T-cell (primary cell): ENCODE measurements around the gene SYT14. TPM values are rescaled to one million over a fixed set of nuclear protein-coding genes. Genes with fewer than 3 reads are reported as not detected.

ENCODE experiments used
- ATAC-seq, 4 experiments: fragments of 200-7000 bp in 3 of 4; fragments of 150-1000 bp in 1 of 4; cut with Tn5 transposase; replicated peaks in 1 of 4; 1 replicate in 3 of 4; 2 replicates in 1 of 4; pipeline ENCODE4 v1.10.0; 2021; ENCODE audit warnings: moderate library complexity in 3 of 4, mild to moderate bottlenecking in 2 of 4, moderate number of reproducible peaks in 1 of 4
- CTCF ChIA-PET, 2 donors: fragments of 300-600 bp; sonication (Branson Sonifier 250); formaldehyde crosslinking; loops; one replicate each; lab custom pipeline; 2022; ENCODE audit warnings: antibody characterized with exemption in 2 of 2; lab: Charles Lee
- POLR2A ChIA-PET, 2 donors: fragments of 300-600 bp; sonication (Branson Sonifier 250); formaldehyde crosslinking; loops; one replicate each; lab custom pipeline; 2022; ENCODE audit warnings: antibody characterized with exemption in 2 of 2; lab: Charles Lee
- DNase-seq, 35 experiments: peaks; one replicate each; pipeline versions ENCODE4 v3.0.0 to v3.0.0-alpha.2; 2013 to 2023
- H3K27ac ChIP-seq: one replicate; pipeline ENCODE4 v1.5.1; 2013; ENCODE audit warnings: low read length
- H3K27me3 ChIP-seq, 2 experiments: replicated peaks in 1 of 2; 1 replicate in 1 of 2; 2 replicates in 1 of 2; pipeline versions ENCODE4 v1.6.1 to v1.7.0; 2013; ENCODE audit warnings: low read length in 1 of 2, mixed read lengths in 1 of 2; ENCODE audit not compliant: control insufficient read depth in 2 of 2, insufficient read depth in 2 of 2; ENCODE audit errors: extremely low read depth in 1 of 2
- H3K36me3 ChIP-seq, 2 donors: 1 replicate in 1 of 2; 2 replicates in 1 of 2; pipeline versions ENCODE4 v1.6.1 to v1.7.0; 2013; ENCODE audit warnings: low read length in 1 of 2; ENCODE audit not compliant: control insufficient read depth in 2 of 2, insufficient read depth in 1 of 2; ENCODE audit errors: extremely low read depth in 1 of 2
- H3K4me1 ChIP-seq, 2 experiments: 1 replicate in 1 of 2; 2 replicates in 1 of 2; pipeline versions ENCODE4 v1.6.1 to v1.7.0; 2013; ENCODE audit warnings: low read length in 2 of 2, mixed read lengths in 1 of 2; ENCODE audit not compliant: insufficient read depth in 2 of 2, control insufficient read depth in 1 of 2; ENCODE audit errors: extremely low read depth in 1 of 2
- H3K4me3 ChIP-seq, 2 donors: 1 replicate in 1 of 2; 2 replicates in 1 of 2; pipeline versions ENCODE4 v1.5.1 to v1.7.0; 2013; ENCODE audit warnings: mild to moderate bottlenecking in 2 of 2, low read length in 1 of 2, moderate library complexity in 1 of 2; ENCODE audit not compliant: control insufficient read depth in 1 of 2; ENCODE audit errors: extremely low read depth in 1 of 2
- H3K9me3 ChIP-seq: 2 replicates; pipeline ENCODE4 v1.7.0; 2013
- H3K27ac Mint-ChIP-seq, 2 donors: one replicate each; pipeline ENCODE4 v1.8.0; 2020 to 2021; ENCODE audit warnings: mild to moderate bottlenecking in 2 of 2, mixed read lengths in 2 of 2
- H3K27me3 Mint-ChIP-seq, 2 donors: one replicate each; pipeline ENCODE4 v1.8.0; 2021 to 2022; ENCODE audit warnings: mixed read lengths in 2 of 2
- H3K36me3 Mint-ChIP-seq: one replicate; pipeline ENCODE4 v1.8.0; 2021; ENCODE audit warnings: mixed read lengths
- H3K4me1 Mint-ChIP-seq, 3 donors: one replicate each; pipeline ENCODE4 v1.8.0; 2020 to 2022; ENCODE audit warnings: mixed read lengths in 3 of 3, mild to moderate bottlenecking in 1 of 3
- H3K4me3 Mint-ChIP-seq, 3 donors: one replicate each; pipeline ENCODE4 v1.8.0; 2020 to 2022; ENCODE audit warnings: mild to moderate bottlenecking in 3 of 3, mixed read lengths in 3 of 3, moderate library complexity in 3 of 3
- H3K9me3 Mint-ChIP-seq, 3 donors: one replicate each; pipeline ENCODE4 v1.8.0; 2020 to 2022; ENCODE audit warnings: mixed read lengths in 3 of 3
- WGBS: methylation state at CpG from one replicate; pipeline ENCODE4 v1.1.5; 2013; ENCODE audit warnings: missing lambda C conversion rate; ENCODE audit not compliant: insufficient coverage; 5-methylcytosine and 5-hydroxymethylcytosine counted together
- total RNA-seq, 35 experiments: library from RNA in 6 of 35; stranded (reverse) in 6 of 35; fragments of 120-200 nt in 1 of 35; gene quantifications; one replicate each; pipeline versions ENCODE4 v1.2.1 to v1.2.4 and lab custom pipeline; 2013 to 2026

The SYT14 gene
- total RNA-seq, 5 donors from 2014 or later (not counting 1 experiment from before 2014, with no cell fraction given) = not detected

GRCh38 chr1:210076620-210077019 is 138.6 kb downstream of the SYT14 start:
- Mint-ChIP-seq H3K9me3 (peaks cover 0 to 2% (median 0%) of the 10 kb centered on the region in 3 donors), H3K4me3 (no peak overlapping the region), H3K27ac (no peak overlapping the region), H3K4me1 (no peaks in the 10 kb centered on the region), H3K36me3 (no peaks in the 10 kb centered on the region), H3K27me3 (no peaks in the 10 kb centered on the region)
- no peaks in the 10 kb centered on the region for H3K36me3 ChIP-seq
- H3K9me3 ChIP-seq = no peaks in the 10 kb centered on the region
- H3K27me3 ChIP-seq = peaks cover 0 to 2% of the 10 kb centered on the region in 2 experiments
- DNase-seq (no peak), ATAC-seq (no peak)
- POLR2A ChIA-PET = no interaction called here
- H3K27ac ChIP-seq = no peak overlapping the region
- H3K4me1 ChIP-seq = no peaks in the 10 kb centered on the region
- CTCF ChIA-PET = no interaction called here
- no CpG with 5 or more reads among the region's 3 CpGs for WGBS
- no peak overlapping the region for H3K4me3 ChIP-seq

GRCh38 chr1:210081494-210081893 is 143.5 kb downstream of the SYT14 start:
- no peaks in the 10 kb centered on the region for H3K4me1 ChIP-seq
- no peak for DNase-seq
- H3K36me3 ChIP-seq = no peaks in the 10 kb centered on the region
- ATAC-seq = no peak
- Mint-ChIP-seq H3K36me3 (no peaks in the 10 kb centered on the region), H3K27me3 (no peaks in the 10 kb centered on the region), H3K27ac (no peak overlapping the region), H3K4me1 (no peaks in the 10 kb centered on the region), H3K9me3 (peaks cover 0 to under 1% (median 0%) of the 10 kb centered on the region in 3 donors), H3K4me3 (no peak overlapping the region)
- no peak overlapping the region for H3K27ac ChIP-seq
- H3K4me3 ChIP-seq = no peak overlapping the region
- H3K27me3 ChIP-seq = peaks cover 0 to 2% of the 10 kb centered on the region in 2 experiments
- CTCF ChIA-PET = no interaction called here
- POLR2A ChIA-PET = no interaction called here
- H3K9me3 ChIP-seq = no peaks in the 10 kb centered on the region

- Histone ChIP-seq H3K4me1 (no peaks in the 10 kb centered on the region), H3K36me3 (no peaks in the 10 kb centered on the region), H3K27ac (no peak overlapping the region), H3K27me3 (peaks cover 0 to 5% of the 10 kb centered on the region in 2 experiments), H3K9me3 (no peaks in the 10 kb centered on the region), H3K4me3 (no peak overlapping the region)
- ChIA-PET CTCF (no interaction called here), POLR2A (no interaction called here)
- Mint-ChIP-seq H3K4me1 (no peaks in the 10 kb centered on the region), H3K4me3 (no peak overlapping the region), H3K9me3 (peaks cover 0 to 5% (median 0%) of the 10 kb centered on the region in 3 donors), H3K27me3 (peaks cover 6 to 7% of the 10 kb centered on the region in 2 donors), H3K36me3 (no peaks in the 10 kb centered on the region), H3K27ac (no peak overlapping the region)
- DNase-seq = no peak
- WGBS = no CpG with 5 or more reads among the region's 1 CpG
- no peak for ATAC-seq
Measured at GRCh38 chr1:210085359-210085758, 147.3 kb downstream of the SYT14 start.

GRCh38 chr1:210087058-210087457 is 149.0 kb downstream of the SYT14 start:
- H3K27me3 Mint-ChIP-seq = peaks cover 6 to 10% of the 10 kb centered on the region in 2 donors
- H3K4me3 Mint-ChIP-seq = no peak overlapping the region
- no peak for ATAC-seq
- Histone ChIP-seq H3K27ac (no peak overlapping the region), H3K9me3 (no peaks in the 10 kb centered on the region), H3K27me3 (peaks cover 0 to 8% of the 10 kb centered on the region in 2 experiments), H3K4me3 (no peak overlapping the region), H3K36me3 (no peaks in the 10 kb centered on the region), H3K4me1 (no peaks in the 10 kb centered on the region)
- ChIA-PET CTCF (no interaction called here), POLR2A (no interaction called here)
- 83% methylated on average over 6 of the region's 6 CpGs for WGBS
- no peak overlapping the region for H3K27ac Mint-ChIP-seq
- no peaks in the 10 kb centered on the region for H3K36me3 Mint-ChIP-seq
- no peaks in the 10 kb centered on the region for H3K4me1 Mint-ChIP-seq
- peaks cover 0 to 5% (median 0%) of the 10 kb centered on the region in 3 donors for H3K9me3 Mint-ChIP-seq
- no peak for DNase-seq

GRCh38 chr1:210089855-210090254 is 151.8 kb downstream of the SYT14 start:
- Histone ChIP-seq H3K36me3 (no peaks in the 10 kb centered on the region), H3K27ac (no peak overlapping the region), H3K27me3 (peaks cover 0 to 8% of the 10 kb centered on the region in 2 experiments), H3K4me1 (no peaks in the 10 kb centered on the region), H3K4me3 (no peak overlapping the region), H3K9me3 (no peaks in the 10 kb centered on the region)
- ChIA-PET CTCF (no interaction called here), POLR2A (no interaction called here)
- no peak for DNase-seq
- ATAC-seq = no peak
- WGBS = 67% methylated on average over 5 of the region's 6 CpGs
- peaks cover 6 to 10% of the 10 kb centered on the region in 2 donors for H3K27me3 Mint-ChIP-seq
- H3K36me3 Mint-ChIP-seq = no peaks in the 10 kb centered on the region
- H3K27ac Mint-ChIP-seq = no peak overlapping the region
- peaks cover 0 to 5% (median 0%) of the 10 kb centered on the region in 3 donors for H3K9me3 Mint-ChIP-seq
- no peak overlapping the region for H3K4me3 Mint-ChIP-seq
- H3K4me1 Mint-ChIP-seq = no peaks in the 10 kb centered on the region

GRCh38 chr1:210092366-210092765 is 154.3 kb downstream of the SYT14 start:
- Mint-ChIP-seq H3K27ac (no peak overlapping the region), H3K36me3 (no peaks in the 10 kb centered on the region), H3K27me3 (peaks cover 0 to 4% of the 10 kb centered on the region in 2 donors), H3K4me1 (no peaks in the 10 kb centered on the region), H3K4me3 (no peak overlapping the region), H3K9me3 (peaks cover 0 to 5% (median 0%) of the 10 kb centered on the region in 3 donors)
- H3K9me3 ChIP-seq = no peaks in the 10 kb centered on the region
- H3K36me3 ChIP-seq = no peaks in the 10 kb centered on the region
- no peaks in the 10 kb centered on the region for H3K4me1 ChIP-seq
- no peak overlapping the region for H3K4me3 ChIP-seq
- WGBS = no CpG with 5 or more reads among the region's 3 CpGs
- ChIA-PET CTCF (no interaction called here), POLR2A (no interaction called here)
- H3K27ac ChIP-seq = no peak overlapping the region
- ATAC-seq (no peak), DNase-seq (no peak)
- peaks cover 0 to 3% of the 10 kb centered on the region in 2 experiments for H3K27me3 ChIP-seq

GRCh38 chr1:210093461-210093860 is 155.4 kb downstream of the SYT14 start:
- no peak overlapping the region for H3K4me3 ChIP-seq
- peaks cover 4 to 7% of the 10 kb centered on the region in 2 donors for H3K27me3 Mint-ChIP-seq
- POLR2A ChIA-PET = no interaction called here
- ATAC-seq (no peak), DNase-seq (no peak)
- CTCF ChIA-PET = no interaction called here
- WGBS = 85% methylated on average over 1 of the region's 3 CpGs
- H3K36me3 ChIP-seq = no peaks in the 10 kb centered on the region
- H3K9me3 ChIP-seq = no peaks in the 10 kb centered on the region
- H3K4me3 Mint-ChIP-seq = no peak overlapping the region
- no peaks in the 10 kb centered on the region for H3K4me1 ChIP-seq
- peaks cover 0 to 4% (median 4%) of the 10 kb centered on the region in 3 donors for H3K9me3 Mint-ChIP-seq
- no peaks in the 10 kb centered on the region for H3K4me1 Mint-ChIP-seq
- no peak overlapping the region for H3K27ac ChIP-seq
- no peaks in the 10 kb centered on the region for H3K36me3 Mint-ChIP-seq
- peaks cover 0 to 3% of the 10 kb centered on the region in 2 experiments for H3K27me3 ChIP-seq
- no peak overlapping the region for H3K27ac Mint-ChIP-seq
